SK-N-MC (cell line): ENCODE measurements around the gene NXPH2.
"Not testable (repeated sequence)": the region's sequence is repeated elsewhere in the genome, so short reads cannot be mapped to it uniquely, and the experiment has no call there.

Experiments
- FOXP2 ChIP-seq: optimal IDR thresholded peaks from 2 replicates; pipeline ENCODE3; 2011; ENCODE audit warnings: mild to moderate bottlenecking, moderate library complexity; ENCODE audit not compliant: insufficient read depth; ENCODE audit errors: extremely low read length, control extremely low read depth
- POLR2AphosphoS5 ChIP-seq: IDR thresholded peaks from 2 replicates; pipeline ENCODE4 v1.6.1; 2012; ENCODE audit warnings: mild to moderate bottlenecking, low read depth, low read length, borderline replicate concordance

- TF ChIP-seq FOXP2, POLR2AphosphoS5: not testable (repeated sequence)
Observed at GRCh38 chr2:138644776-138645175, 135.4 kb downstream of the NXPH2 start.
